GM10248 (cell line): ENCODE measurements around the gene CHMP4B.
A peak's percentile ranks its signal among the peaks of the same experiment; 100 is the strongest.

ENCODE experiments used
- CTCF ChIA-PET: fragments of 300-600 bp; sonication (Branson Sonifier 250); formaldehyde crosslinking; extraction: SDS; loops from one replicate; lab custom pipeline; 2021; ENCODE audit warnings: antibody characterized with exemption; lab: Yijun Ruan, JAX
- POLR2A ChIA-PET: fragments of 350-650 bp; sonication (Branson Sonifier 250); formaldehyde crosslinking; extraction: SDS; loops from one replicate; lab custom pipeline; 2020; ENCODE audit warnings: antibody characterized with exemption; lab: Yijun Ruan, JAX
- DNase-seq: peaks from one replicate; pipeline ENCODE4 v3.0.0; 2012; ENCODE audit errors: extremely low spot score
- TF ChIP-seq, protein P1 (sequence below): IDR thresholded peaks from 2 replicates; pipeline ENCODE4 v1.5.1; 2012; ENCODE audit warnings: mild to moderate bottlenecking, low read depth; ENCODE audit errors: extremely low read depth, missing control alignments, control extremely low read depth

Gene CHMP4B

DNA sequence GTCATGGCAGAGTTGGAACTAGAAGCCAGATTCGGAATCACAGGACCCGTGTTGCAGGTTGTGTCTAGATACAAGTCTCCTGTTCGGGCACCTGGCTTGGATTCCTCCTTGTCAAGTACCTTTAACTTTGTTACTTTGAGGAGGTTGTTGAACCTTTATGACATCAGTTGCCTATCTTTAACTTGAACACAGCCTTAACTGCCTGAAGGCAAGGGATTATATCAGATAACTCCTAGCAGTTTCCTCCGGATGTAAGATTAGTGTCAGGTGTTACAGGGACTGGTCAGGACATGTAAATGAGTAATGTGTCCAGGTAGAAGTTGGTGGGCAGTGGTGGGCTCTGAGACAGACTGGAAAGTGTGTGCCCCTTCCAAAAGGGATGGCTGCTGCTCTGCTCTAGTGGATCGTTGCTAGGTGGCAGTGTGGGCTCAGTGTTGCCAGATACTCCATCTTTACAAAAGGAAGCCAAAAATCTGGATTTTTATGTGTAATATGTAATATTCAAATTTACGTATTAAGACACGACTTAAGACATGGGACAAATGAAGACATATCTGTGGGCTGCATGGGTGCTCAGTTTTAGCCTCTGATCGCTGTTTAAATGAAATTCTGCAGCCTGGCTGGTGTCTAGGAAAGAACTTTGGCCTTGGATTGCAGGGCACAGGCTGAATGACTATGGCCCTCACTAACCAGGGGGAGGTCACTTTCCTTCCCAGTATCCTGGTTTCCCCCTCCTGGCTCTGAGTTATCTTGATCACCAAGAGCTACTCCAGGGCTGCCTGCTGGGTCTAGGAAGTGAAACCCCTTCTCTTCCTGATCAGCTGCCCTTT, 27.1 kb downstream of the CHMP4B start:
- TF ChIP-seq, protein P1, sequence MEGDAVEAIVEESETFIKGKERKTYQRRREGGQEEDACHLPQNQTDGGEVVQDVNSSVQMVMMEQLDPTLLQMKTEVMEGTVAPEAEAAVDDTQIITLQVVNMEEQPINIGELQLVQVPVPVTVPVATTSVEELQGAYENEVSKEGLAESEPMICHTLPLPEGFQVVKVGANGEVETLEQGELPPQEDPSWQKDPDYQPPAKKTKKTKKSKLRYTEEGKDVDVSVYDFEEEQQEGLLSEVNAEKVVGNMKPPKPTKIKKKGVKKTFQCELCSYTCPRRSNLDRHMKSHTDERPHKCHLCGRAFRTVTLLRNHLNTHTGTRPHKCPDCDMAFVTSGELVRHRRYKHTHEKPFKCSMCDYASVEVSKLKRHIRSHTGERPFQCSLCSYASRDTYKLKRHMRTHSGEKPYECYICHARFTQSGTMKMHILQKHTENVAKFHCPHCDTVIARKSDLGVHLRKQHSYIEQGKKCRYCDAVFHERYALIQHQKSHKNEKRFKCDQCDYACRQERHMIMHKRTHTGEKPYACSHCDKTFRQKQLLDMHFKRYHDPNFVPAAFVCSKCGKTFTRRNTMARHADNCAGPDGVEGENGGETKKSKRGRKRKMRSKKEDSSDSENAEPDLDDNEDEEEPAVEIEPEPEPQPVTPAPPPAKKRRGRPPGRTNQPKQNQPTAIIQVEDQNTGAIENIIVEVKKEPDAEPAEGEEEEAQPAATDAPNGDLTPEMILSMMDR = peak; percentile 32
- no peak for DNase-seq
- POLR2A ChIA-PET = no interaction called here
- CTCF ChIA-PET = interaction anchor here (0.9 to 4.3 kb wide), 5 partner anchors 12 to 46 kb away, joined by 3 to 21 read pairs (median 8); no protein-coding TSS in a partner anchor

DNA sequence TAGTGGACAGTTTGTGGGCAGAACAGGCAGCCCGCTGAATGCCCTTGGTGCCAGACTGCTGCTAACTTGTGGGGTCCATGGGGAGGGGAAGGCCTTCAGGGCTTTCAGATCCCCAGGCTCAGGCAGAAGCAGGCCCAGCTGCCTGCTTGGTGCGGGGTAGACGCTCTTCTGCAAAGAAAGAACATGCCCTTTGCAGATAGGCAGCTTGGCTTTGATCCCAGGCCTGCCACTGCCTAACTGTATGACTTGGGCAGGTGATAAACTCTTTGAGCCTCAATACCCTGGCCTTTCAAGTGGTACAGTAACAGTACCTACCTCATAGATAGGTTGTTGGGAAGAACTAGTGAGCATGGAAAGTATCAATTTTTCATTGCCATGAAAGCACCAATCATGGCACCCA, 28.4 kb downstream of the CHMP4B start:
- no peak for DNase-seq
- POLR2A ChIA-PET = no interaction called here
- CTCF ChIA-PET = interaction anchor here (0.9 to 3.9 kb wide), 5 partner anchors 10 to 247 kb away, joined by 3 to 18 read pairs (median 3); no protein-coding TSS in a partner anchor
- TF ChIP-seq, protein P1 = no peak

DNA sequence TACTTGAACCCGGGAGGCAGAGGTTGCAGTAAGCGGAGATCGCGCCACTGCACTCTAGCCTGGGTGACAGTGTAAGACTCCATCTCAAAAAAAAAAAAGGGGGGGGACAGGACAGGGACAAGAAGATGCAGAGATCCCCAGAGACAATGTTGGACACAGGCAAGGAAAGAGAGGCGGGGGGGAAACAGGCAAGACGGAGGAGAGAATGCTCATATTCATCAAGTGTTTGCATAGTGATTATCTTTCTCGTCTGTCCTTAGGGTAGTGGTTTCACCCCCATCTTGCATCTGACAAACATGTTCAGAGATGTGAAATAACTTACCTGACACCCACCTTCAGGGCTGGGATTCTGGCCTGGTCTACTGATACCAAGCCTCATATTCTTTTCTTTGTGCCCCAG, 29.0 kb downstream of the CHMP4B start:
- TF ChIP-seq, protein P1 = no peak
- CTCF ChIA-PET = interaction anchor here (1.2 to 3.9 kb wide), 4 partner anchors 10 to 246 kb away, joined by 3 to 18 read pairs (median 6); no protein-coding TSS in a partner anchor
- POLR2A ChIA-PET = interaction anchor here (0.5 kb wide), 1 partner anchor 20 kb away, joined by 3 read pairs; no protein-coding TSS in a partner anchor
- no peak for DNase-seq

DNA sequence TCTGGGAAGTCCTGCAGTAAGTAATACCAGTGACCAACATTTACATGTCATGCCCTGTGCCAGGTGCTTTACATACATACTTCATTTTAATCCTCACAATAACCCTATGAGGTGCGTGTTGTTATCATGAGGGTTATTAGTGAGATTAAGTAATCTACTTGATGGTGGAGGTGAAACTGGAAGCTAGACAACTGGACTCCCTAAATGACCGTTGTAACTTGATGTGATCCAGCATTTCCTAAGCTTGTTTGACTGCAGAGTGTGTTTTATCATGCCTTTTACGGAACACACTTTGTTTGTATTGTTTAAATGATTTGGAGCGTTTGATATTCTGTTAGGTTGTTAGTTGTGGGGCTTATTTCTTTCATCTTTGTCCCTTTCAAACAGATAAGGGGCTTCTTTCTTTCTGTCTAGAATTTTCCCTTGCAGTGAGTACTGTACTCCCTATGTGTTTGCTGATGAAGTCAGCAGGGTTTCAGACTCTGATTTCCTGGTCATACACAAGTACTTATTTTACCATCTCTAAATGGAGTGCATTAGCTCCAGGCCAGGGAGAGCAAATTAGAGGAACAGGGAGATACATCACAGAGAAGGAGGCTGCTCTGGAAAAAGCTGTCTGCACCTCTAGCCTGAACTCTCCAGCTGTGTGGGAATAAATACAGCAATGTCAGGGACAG, 29.7 kb downstream of the CHMP4B start:
- DNase-seq = no peak
- POLR2A ChIA-PET = interaction anchor here (0.5 kb wide), 1 partner anchor 21 kb away, joined by 3 read pairs; no protein-coding TSS in a partner anchor
- TF ChIP-seq, protein P1 = no peak
- CTCF ChIA-PET = interaction anchor here (1.0 to 3.9 kb wide), 5 partner anchors 9 to 246 kb away, joined by 3 to 18 read pairs (median 3); no protein-coding TSS in a partner anchor

DNA sequence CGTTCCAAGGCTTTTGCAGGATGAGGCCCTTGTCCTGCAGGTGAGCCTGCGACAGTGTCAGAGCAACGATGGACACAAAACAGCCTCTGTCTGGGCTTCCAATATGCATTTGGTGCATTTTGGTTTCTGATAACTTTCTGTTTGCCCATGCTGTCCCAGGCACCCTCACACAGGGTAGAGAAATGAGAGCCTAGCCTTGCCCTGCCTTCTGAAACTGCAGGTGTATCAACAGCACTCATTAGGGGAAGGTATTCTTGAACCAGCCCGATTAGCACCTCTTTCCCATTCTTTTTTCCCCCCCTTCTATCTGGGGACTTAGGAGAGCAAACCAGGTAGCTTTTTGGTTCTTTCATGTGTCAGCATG, 30.3 kb downstream of the CHMP4B start:
- TF ChIP-seq, protein P1 = no peak
- no peak for DNase-seq
- ChIA-PET CTCF (interaction anchor here (1.0 to 3.9 kb wide), 4 partner anchors 9 to 22 kb away, joined by 3 to 18 read pairs (median 6); no protein-coding TSS in a partner anchor), POLR2A (no interaction called here)

DNA sequence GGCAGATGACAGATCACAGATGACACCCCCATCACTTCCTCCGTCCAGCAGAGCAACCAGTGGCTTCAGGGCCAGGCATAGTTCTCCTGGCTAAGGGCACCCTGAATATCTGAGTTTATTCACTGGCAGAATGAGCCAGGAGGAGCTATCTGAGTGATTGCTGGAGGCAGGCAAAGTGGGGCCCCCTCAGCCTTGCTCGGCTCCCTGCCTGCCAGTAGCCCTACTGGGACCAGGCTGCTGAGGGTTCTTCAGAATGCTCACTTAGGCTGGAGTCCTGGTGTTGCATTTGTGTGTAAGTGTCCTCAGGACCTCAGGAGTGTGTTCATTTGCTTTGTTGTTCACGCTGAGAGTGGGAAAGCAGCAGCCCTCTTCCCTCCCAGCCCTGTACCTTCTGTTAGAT, 31.2 kb downstream of the CHMP4B start:
- ChIA-PET POLR2A (no interaction called here), CTCF (interaction anchor here (2.0 to 3.9 kb wide), 2 partner anchors 8 to 16 kb away, joined by 8 to 18 read pairs; no protein-coding TSS in a partner anchor)
- TF ChIP-seq, protein P1 = no peak
- DNase-seq = no peak
